LoVo (cell line): ENCODE measurements around the gene MEIKIN.
"Not testable (repeated sequence)": the region's sequence is repeated elsewhere in the genome, so short reads cannot be mapped to it uniquely, and the experiment has no call there.

Experiments used
- DNase-seq: peaks from one replicate; pipeline ENCODE4 v3.0.0-alpha.2; 2016; ENCODE audit warnings: low spot score

MEIKIN gene

GRCh38 chr5:131902266-131902665 lies 43.2 kb downstream of the MEIKIN start:
- not testable (repeated sequence) for DNase-seq

GRCh38 chr5:131899686-131900085 lies 45.8 kb downstream of the MEIKIN start:
- no peak for DNase-seq

GRCh38 chr5:131883984-131884383 lies 61.5 kb downstream of the MEIKIN start:
- no peak for DNase-seq

GRCh38 chr5:131879705-131880104 lies 65.8 kb downstream of the MEIKIN start:
- no peak for DNase-seq

- DNase-seq = no peak
These were observed 67.6 kb downstream of the MEIKIN start for GRCh38 chr5:131877873-131878272.

- not testable (repeated sequence) for DNase-seq
These were observed 74.2 kb downstream of the MEIKIN start for GRCh38 chr5:131871251-131871650.

GRCh38 chr5:131867524-131867923 lies 77.9 kb downstream of the MEIKIN start:
- DNase-seq = no peak

- no peak for DNase-seq
These were observed 81.8 kb downstream of the MEIKIN start for GRCh38 chr5:131863700-131864099.

GRCh38 chr5:131857388-131857787 lies 88.1 kb downstream of the MEIKIN start:
- DNase-seq = no peak

- DNase-seq = no peak
These were observed 90.0 kb downstream of the MEIKIN start for GRCh38 chr5:131855452-131855851.

GRCh38 chr5:131854134-131854533 lies 91.3 kb downstream of the MEIKIN start:
- no peak for DNase-seq

GRCh38 chr5:131848662-131849061 lies 96.8 kb downstream of the MEIKIN start:
- no peak for DNase-seq

GRCh38 chr5:131846536-131846935 lies 98.9 kb downstream of the MEIKIN start:
- no peak for DNase-seq

- DNase-seq = no peak
These were observed 99.6 kb downstream of the MEIKIN start for GRCh38 chr5:131845828-131846227.

GRCh38 chr5:131842971-131843370 lies 102.5 kb downstream of the MEIKIN start:
- DNase-seq = not testable (repeated sequence)

GRCh38 chr5:131832702-131833101 lies 112.8 kb downstream of the MEIKIN start:
- not testable (repeated sequence) for DNase-seq

GRCh38 chr5:131825404-131826013 lies 120.0 kb downstream of the MEIKIN start:
- no peak for DNase-seq

- no peak for DNase-seq
These were observed 120.8 kb downstream of the MEIKIN start for GRCh38 chr5:131824631-131825030.

GRCh38 chr5:131821221-131821620 lies 124.2 kb downstream of the MEIKIN start:
- no peak for DNase-seq

GRCh38 chr5:131818001-131818724 lies 127.3 kb downstream of the MEIKIN start:
- DNase-seq = no peak

GRCh38 chr5:131814990-131815389 lies 130.5 kb downstream of the MEIKIN start:
- DNase-seq = peak; percentile 70

- no peak for DNase-seq
These were observed 132.9 kb downstream of the MEIKIN start for GRCh38 chr5:131812371-131813160.
